ENCODE measurements around the gene SEBOX. TPM values are rescaled to one million over a fixed set of nuclear protein-coding genes. Genes with fewer than 3 reads are reported as not detected.
"Not testable (repeated sequence)": the region's sequence is repeated elsewhere in the genome, so short reads cannot be mapped to it uniquely, and the experiment has no call there.

The SEBOX gene
- total RNA-seq, 1 donor from 2014 or later, result not detected

DNA sequence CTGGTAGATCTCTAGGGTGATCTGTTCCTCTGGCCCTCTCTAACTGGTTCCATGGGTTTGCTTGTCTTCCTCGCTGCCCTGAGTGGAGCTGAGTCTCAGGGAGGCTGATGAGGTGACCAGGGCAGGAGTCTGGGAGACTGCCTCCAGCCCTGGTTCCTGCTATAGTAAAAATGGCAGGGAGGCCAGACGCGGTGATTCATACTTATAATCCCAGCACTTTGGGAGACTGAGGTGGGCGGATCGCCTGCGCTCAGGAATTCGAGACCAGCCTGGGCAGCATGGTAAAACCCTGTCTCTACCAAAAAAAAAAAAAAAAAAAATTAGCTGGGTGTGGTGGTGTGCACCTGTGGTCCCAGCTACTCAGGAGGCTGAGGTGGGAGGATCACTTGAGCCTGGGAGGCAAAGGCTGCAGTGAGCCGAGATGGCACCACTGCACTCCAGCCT is 26.2 kb downstream of the SEBOX start:
- DNase-seq (ENCODE audit: low spot score); H3K27me3 Mint-ChIP-seq (ENCODE audit: low read depth); H3K4me3 Mint-ChIP-seq (ENCODE audit: low read depth); H3K9me3 Mint-ChIP-seq; H3K27ac Mint-ChIP-seq: not testable (repeated sequence)
- peaks cover 30% of the 10 kb centered on the region for H3K36me3 Mint-ChIP-seq (ENCODE audit: low read depth)
- H3K4me1 Mint-ChIP-seq (ENCODE audit: low read depth), result peaks cover 28% of the 10 kb centered on the region
- intact Hi-C loops (cut with micrococcal nuclease), result loop anchor here (10.0 kb wide), 1 partner anchor 294 kb away; the partner anchor contains the start of gene NLK

DNA sequence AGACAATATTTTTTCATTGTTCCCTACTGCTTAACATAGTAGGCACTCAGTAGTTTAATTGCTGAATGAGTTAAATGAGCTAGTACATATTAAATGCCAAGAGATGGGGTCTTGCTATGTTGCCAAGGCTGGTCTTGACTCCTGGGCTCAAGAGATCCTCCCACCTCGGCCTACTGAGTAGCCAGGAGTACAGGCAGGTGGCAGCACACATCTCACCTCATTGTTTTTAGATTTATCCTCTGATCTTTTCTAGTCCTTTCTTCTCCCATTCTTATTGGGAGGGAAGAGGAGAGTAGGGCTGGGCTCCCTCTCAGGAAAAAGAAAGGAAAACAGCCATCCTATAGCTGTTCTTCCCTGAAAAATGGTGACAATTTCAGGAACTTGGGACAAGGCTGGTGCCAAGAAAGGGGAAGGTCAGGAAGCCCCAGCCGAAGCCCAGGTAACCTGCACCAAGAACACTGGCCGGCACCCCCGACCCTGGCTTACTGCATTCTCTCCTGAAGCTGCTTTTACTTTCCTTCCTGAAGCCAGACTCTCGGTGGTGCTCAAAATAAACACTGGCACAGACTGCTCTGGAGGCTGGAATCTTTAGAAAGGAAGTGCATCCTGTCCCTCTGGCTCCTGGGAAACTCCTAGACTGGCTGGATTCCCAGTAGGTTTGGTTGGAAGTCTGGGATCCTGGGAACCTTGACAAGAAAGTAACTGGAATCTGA is 26.8 kb downstream of the SEBOX start:
- Mint-ChIP-seq H3K9me3 (no peaks in the 10 kb centered on the region), H3K27ac (no peak overlapping the region), H3K4me1 (ENCODE audit: low read depth) (peaks cover 29% of the 10 kb centered on the region), H3K27me3 (ENCODE audit: low read depth) (no peaks in the 10 kb centered on the region), H3K4me3 (ENCODE audit: low read depth) (no peak overlapping the region), H3K36me3 (ENCODE audit: low read depth) (peaks cover 30% of the 10 kb centered on the region)
- intact Hi-C loops (cut with micrococcal nuclease), result loop anchor here (10.0 kb wide), 1 partner anchor 293 kb away; the partner anchor contains the start of gene NLK
- no peak for DNase-seq (ENCODE audit: low spot score)

DNA sequence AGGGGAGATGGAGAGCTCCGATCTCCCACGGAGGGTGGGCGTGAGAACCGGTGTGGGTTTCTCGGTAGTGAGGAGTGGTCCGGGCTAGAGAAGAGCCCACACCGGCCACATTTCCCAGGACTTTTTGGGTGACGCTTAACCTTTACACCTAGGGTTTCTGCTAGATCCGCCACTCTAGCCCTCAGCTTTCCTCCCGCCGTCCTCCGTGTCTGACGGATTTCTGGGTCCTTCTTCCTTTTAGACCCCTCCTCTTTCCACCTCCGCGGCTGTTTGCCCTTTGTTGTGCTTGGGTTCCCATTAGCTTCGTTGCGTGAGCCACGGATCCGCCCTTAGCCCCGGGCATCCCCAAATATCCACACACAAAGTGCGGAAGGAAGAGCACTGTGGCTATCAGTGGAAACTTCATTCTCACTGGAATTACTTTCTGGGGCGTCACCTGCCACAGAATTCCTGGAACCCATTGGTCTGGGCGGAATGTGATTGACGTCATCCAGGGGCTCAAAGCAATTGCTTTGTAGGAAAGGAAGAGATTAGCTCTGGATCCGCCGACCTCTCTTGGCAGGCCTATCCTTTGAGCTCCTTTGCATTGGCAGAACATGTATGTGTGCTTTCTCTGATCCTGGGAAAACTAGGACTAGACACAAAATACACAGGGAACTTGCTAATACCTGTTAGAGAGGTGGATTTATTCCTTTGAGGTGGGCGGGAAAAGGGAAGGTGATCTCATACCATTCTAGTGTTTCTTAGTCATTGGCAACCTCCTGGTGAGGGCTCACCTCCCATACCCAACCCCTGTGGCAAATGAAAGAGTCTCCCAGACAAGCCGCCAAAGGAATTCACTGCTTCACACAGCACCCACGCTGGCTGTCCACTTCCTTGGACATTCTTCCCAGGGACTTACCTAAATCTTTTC is 28.8 kb downstream of the SEBOX start:
- Mint-ChIP-seq H3K27ac (peak overlapping the region; percentile 89), H3K9me3 (no peaks in the 10 kb centered on the region), H3K36me3 (ENCODE audit: low read depth) (peaks cover 13% of the 10 kb centered on the region), H3K27me3 (ENCODE audit: low read depth) (no peaks in the 10 kb centered on the region), H3K4me3 (ENCODE audit: low read depth) (peak overlapping the region; percentile 97), H3K4me1 (ENCODE audit: low read depth) (peaks cover 29% of the 10 kb centered on the region)
- no peak for DNase-seq (ENCODE audit: low spot score)
- intact Hi-C loops (cut with micrococcal nuclease), result loop anchor here (1.0 to 10.0 kb wide), 4 partner anchors 17 to 291 kb away; partner anchors contain the start of genes NLK, POLDIP2, SARM1 and TMEM97

DNA sequence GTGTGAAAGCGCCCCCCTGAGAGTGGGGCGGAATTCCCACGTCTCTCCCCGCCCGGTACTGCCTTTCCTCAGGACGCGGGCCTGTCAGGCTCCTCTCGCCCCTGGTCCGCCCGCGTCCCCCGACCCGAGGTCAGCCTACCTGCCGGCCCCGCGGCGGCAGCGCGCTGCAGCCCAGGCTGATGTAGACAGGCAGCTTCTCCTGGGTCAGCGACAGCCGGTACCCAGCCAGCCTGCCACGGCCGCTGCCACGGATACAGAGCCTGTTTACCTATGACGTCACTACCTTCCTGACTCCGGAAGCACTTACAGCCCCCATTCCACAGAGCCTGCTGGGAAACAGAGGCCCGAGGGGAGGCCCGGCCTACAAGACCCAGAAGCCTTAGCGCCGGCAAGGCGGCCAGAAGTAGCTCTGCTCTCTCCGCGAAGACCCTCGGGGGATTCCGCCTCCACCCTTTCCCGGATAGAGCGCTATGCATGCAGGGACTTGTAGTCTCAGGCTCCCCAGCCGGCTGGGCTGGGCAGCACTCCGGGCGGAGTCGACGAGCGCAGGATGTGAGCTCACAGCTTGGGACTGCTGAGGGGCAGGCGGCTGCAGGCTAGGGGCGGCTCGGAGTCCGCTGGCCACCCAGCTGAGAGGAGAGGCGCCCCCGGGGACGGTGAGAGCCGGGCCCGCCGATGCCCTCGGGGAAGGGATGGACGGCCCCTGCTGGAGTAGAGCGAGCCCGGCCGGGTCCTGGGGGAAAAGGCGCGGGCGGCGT is 29.6 kb downstream of the SEBOX start, which contains the start of the genes IFT20 and TNFAIP1:
Gene IFT20 (minus strand): TSS at position 272 of the 758 bp plus-strand sequence. CDS start 3,487 bp downstream, outside the sequence.
Gene TNFAIP1 (plus strand): TSS at position 561 of the 758 bp plus-strand sequence. CDS start 3,761 bp downstream, outside the sequence.
- H3K4me1 Mint-ChIP-seq (ENCODE audit: low read depth), result peaks cover 29% of the 10 kb centered on the region
- DNase-seq (ENCODE audit: low spot score), result peak; percentile 98
- peaks cover 5% of the 10 kb centered on the region for H3K36me3 Mint-ChIP-seq (ENCODE audit: low read depth)
- no peaks in the 10 kb centered on the region for H3K9me3 Mint-ChIP-seq
- intact Hi-C loops (cut with micrococcal nuclease), result loop anchor here (1.0 to 10.0 kb wide), 4 partner anchors 17 to 291 kb away; partner anchors contain the start of genes NLK, POLDIP2, SARM1 and TMEM97
- H3K27me3 Mint-ChIP-seq (ENCODE audit: low read depth), result no peaks in the 10 kb centered on the region
- H3K4me3 Mint-ChIP-seq (ENCODE audit: low read depth), result peak within 1 kb of the TSS; percentile 97
- H3K27ac Mint-ChIP-seq, result peak within 1 kb of the TSS; percentile 89

DNA sequence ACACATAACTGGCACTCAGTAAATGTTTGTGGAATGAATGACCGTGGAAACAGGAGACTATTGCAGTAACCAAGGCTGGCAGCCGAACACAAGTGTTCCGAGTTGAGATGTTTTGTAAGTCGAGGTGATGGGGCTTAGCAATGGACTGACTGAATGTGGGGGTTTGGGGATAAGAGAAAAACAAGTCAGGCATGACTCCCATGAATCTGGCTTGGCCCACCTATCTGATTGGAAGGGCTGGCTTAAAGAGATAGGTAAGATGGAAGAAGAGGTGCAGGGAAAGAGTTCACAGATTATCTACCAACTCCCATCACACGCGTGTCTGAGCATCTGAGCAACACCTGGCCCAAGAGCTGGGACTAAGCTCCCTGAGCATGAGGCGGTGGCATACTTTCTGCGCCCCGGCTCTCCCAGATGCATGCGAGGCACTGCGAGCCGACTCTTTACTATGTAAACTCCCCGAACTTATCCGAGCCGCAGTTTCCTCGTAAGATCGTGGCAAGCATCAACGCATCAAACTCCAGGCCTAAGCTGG is 30.3 kb downstream of the SEBOX start:
- intact Hi-C loops (cut with micrococcal nuclease), result loop anchor here (1.0 to 10.0 kb wide), 4 partner anchors 16 to 290 kb away; partner anchors contain the start of genes NLK, POLDIP2, SARM1 and TMEM97
- peaks cover 29% of the 10 kb centered on the region for H3K4me1 Mint-ChIP-seq (ENCODE audit: low read depth)
- no peak for DNase-seq (ENCODE audit: low spot score)

DNA sequence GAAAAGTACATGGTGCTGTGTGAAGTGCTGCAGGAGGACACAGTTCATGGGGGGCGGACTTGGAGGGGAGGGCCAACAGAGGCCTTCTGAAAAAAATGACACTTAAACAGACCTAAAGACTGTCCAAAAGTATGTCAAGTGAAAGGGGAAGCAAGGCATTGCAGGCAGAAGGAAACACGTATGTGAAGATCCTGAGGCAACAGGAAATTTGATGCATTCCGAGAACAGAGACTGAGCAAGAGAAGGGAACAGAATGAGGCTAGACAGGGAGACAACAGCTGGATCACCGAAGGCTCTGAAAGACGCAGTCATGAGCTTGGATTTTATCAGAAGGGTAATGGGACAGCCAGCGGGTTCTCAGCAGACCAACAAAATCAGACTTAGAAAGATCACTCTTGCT is 30.8 kb downstream of the SEBOX start:
- no peak for DNase-seq (ENCODE audit: low spot score)
- peak overlapping the region; percentile 36 for H3K27ac Mint-ChIP-seq
- H3K9me3 Mint-ChIP-seq, result no peaks in the 10 kb centered on the region
- peaks cover under 1% of the 10 kb centered on the region for H3K36me3 Mint-ChIP-seq (ENCODE audit: low read depth)
- intact Hi-C loops (cut with micrococcal nuclease), result loop anchor here (2.0 to 10.0 kb wide), 2 partner anchors 15 to 289 kb away; partner anchors contain the start of genes NLK and TMEM97
- H3K27me3 Mint-ChIP-seq (ENCODE audit: low read depth), result no peaks in the 10 kb centered on the region
- H3K4me3 Mint-ChIP-seq (ENCODE audit: low read depth), result peak overlapping the region; percentile 97
- peaks cover 29% of the 10 kb centered on the region for H3K4me1 Mint-ChIP-seq (ENCODE audit: low read depth)

More for the DNA sequence above, 30.3 kb downstream of the SEBOX start:
- H3K27me3 Mint-ChIP-seq (ENCODE audit: low read depth), result no peaks in the 10 kb centered on the region
- H3K9me3 Mint-ChIP-seq, result no peaks in the 10 kb centered on the region
- peak overlapping the region; percentile 97 for H3K4me3 Mint-ChIP-seq (ENCODE audit: low read depth)
- peak overlapping the region; percentile 89 for H3K27ac Mint-ChIP-seq
- no peaks in the 10 kb centered on the region for H3K36me3 Mint-ChIP-seq (ENCODE audit: low read depth)

DNA sequence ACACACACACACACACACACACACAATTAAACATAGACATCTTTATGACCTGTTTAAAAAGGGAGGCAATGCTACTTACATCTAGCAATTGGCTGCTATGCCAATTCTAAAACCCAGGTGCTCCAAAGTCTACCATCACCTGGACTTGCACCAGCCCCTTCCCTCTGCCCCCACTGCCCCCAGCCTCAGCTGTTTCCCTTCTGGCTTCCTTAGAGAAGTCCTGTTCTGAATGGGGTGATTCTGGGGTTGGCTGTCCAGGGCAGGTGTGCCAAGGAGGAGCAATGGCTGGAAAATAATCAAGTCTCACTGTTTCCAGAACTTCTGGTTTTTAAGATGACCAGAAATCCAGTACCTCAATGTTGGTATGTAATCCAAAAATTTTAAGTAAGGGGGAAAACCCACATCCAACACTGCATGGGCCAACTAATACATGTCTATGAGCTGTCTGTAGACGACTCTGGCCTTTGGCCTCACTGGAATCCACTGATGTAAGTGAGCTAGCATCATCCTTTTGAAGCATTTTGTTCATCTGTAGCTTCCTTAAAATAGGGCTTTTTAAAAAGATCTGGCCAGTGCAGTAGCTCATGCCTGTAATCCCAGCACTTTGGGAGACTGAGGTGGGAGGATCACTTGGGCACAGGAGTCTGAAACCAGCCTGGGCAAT is 31.8 kb downstream of the SEBOX start:
- H3K4me1 Mint-ChIP-seq (ENCODE audit: low read depth), result peaks cover 28% of the 10 kb centered on the region
- no peak overlapping the region for H3K27ac Mint-ChIP-seq
- no peaks in the 10 kb centered on the region for H3K27me3 Mint-ChIP-seq (ENCODE audit: low read depth)
- no peaks in the 10 kb centered on the region for H3K9me3 Mint-ChIP-seq
- intact Hi-C loops (cut with micrococcal nuclease), result loop anchor here (10.0 kb wide), 1 partner anchor 288 kb away; the partner anchor contains the start of gene NLK
- H3K4me3 Mint-ChIP-seq (ENCODE audit: low read depth), result peak overlapping the region; percentile 97
- H3K36me3 Mint-ChIP-seq (ENCODE audit: low read depth), result peaks cover 9% of the 10 kb centered on the region
- DNase-seq (ENCODE audit: low spot score), result no peak

DNA sequence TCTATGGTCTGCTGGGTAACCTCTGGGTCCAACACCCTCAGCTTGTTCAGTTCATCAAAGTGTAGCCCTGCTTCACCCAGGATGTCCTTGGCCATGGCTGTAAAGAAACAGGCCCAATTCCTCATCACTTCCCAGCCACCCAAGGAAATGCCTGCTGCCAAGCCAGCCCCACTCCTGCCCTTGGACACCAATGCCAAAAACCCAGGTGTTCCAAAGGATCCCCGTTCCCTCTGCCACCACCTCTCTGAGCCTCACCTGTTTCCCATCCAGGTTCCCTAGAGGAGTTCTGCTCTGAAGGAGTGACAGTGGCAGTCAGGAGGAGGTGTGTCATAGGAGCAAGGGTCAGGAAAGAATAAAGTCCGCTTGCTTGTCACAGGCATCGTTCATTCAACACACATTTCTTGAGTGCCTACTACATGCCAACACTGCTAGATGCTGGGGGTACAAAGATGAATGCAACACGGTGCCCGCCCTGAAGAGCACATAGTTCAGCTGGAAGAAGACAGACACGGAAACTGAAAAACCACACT is 33.0 kb downstream of the SEBOX start:
- no peaks in the 10 kb centered on the region for H3K9me3 Mint-ChIP-seq
- H3K27ac Mint-ChIP-seq, result peak overlapping the region; percentile 30
- H3K4me1 Mint-ChIP-seq (ENCODE audit: low read depth), result peaks cover 31% of the 10 kb centered on the region
- no peak overlapping the region for H3K4me3 Mint-ChIP-seq (ENCODE audit: low read depth)
- intact Hi-C loops (cut with micrococcal nuclease), result loop anchor here (10.0 kb wide), 1 partner anchor 287 kb away; the partner anchor contains the start of gene NLK
- no peak for DNase-seq (ENCODE audit: low spot score)
- no peaks in the 10 kb centered on the region for H3K27me3 Mint-ChIP-seq (ENCODE audit: low read depth)
- peaks cover 21% of the 10 kb centered on the region for H3K36me3 Mint-ChIP-seq (ENCODE audit: low read depth)

DNA sequence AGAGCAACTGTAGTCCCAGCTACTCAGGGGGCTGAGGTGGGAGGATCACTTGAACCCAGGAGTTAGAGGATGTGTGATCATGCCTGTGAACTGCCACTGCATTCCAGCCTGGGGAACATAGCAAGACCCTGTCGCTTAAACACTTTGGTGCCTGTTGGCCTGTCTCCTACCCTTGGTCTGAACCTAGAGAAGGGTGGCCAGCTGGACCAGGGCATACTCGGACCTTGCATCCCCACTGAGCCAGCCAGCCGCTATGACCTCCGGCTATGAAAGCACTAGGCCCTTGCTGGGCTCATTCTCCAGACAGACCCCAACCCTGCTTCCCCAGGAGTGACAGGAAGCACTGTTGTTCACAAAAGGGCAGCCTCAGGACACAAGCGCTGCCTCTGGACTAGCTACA is 34.3 kb downstream of the SEBOX start:
- Mint-ChIP-seq H3K4me1 (ENCODE audit: low read depth) (peaks cover 31% of the 10 kb centered on the region), H3K27me3 (ENCODE audit: low read depth) (no peaks in the 10 kb centered on the region), H3K9me3 (no peaks in the 10 kb centered on the region), H3K36me3 (ENCODE audit: low read depth) (peaks cover 33% of the 10 kb centered on the region), H3K4me3 (ENCODE audit: low read depth) (no peak overlapping the region), H3K27ac (no peak overlapping the region)
- intact Hi-C loops (cut with micrococcal nuclease), result loop anchor here (10.0 kb wide), 1 partner anchor 286 kb away; the partner anchor contains the start of gene NLK
- no peak for DNase-seq (ENCODE audit: low spot score)

DNA sequence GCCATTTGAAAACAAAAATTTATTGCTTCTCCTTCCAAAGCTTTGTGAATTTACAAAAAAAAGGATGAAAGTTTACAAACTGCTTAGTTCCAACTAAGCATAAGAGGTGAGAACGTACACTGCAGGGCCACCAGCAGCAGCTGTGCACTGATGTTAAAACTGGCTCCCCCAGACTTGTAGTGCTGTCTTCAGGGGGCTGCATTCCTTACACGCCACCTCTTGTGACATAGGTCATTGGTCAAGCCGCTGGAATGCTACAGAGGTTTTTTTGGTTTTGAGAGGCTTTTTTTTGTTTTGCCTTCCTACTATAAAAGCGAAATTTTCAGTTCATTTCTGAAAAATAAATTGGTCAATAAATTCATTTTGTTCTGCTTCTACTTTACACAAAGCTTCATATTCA is 36.7 kb downstream of the SEBOX start:
- Mint-ChIP-seq H3K4me3 (ENCODE audit: low read depth) (no peak overlapping the region), H3K27me3 (ENCODE audit: low read depth) (no peaks in the 10 kb centered on the region), H3K36me3 (ENCODE audit: low read depth) (peaks cover 36% of the 10 kb centered on the region), H3K4me1 (ENCODE audit: low read depth) (peaks cover 18% of the 10 kb centered on the region), H3K9me3 (no peaks in the 10 kb centered on the region), H3K27ac (no peak overlapping the region)
- intact Hi-C loops (cut with micrococcal nuclease), result no loop called here
- DNase-seq (ENCODE audit: low spot score), result no peak

DNA sequence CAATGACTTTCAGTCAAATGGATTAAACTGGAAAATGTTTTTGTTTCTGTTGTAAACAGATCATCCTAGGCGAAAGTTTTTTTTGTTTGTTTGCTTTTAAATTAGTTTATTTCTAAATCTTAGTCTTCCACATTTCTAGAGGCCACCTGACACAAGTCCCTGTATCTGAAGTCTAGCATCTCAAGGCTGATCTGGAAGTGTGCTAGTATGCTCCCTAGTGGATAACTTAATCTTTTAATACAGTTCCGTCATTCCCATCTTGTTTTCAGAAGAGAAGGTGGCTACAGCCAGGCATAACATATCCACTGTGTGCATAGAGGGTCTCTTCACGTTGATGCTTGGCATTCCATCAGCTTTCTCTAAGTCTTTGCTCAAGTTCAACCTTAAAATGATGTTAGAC is 37.3 kb downstream of the SEBOX start:
- H3K27ac Mint-ChIP-seq, result no peak overlapping the region
- H3K4me3 Mint-ChIP-seq (ENCODE audit: low read depth), result no peak overlapping the region

More for the DNA sequence above, 37.3 kb downstream of the SEBOX start:
- Mint-ChIP-seq H3K27me3 (ENCODE audit: low read depth) (no peaks in the 10 kb centered on the region), H3K4me1 (ENCODE audit: low read depth) (peaks cover 22% of the 10 kb centered on the region), H3K36me3 (ENCODE audit: low read depth) (peaks cover 41% of the 10 kb centered on the region), H3K9me3 (no peaks in the 10 kb centered on the region)
- no peak for DNase-seq (ENCODE audit: low spot score)
- intact Hi-C loops (cut with micrococcal nuclease), result no loop called here
